Activated effector memory CD4-positive, alpha-beta T cell treated with anti-CD3 and anti-CD28 coated beads, Interleukin-2, amount 50 U/mL, for 16 hours (primary cell): Measurements from ENCODE around the gene AP1M1.

Experiments used
- DNase-seq: peaks from one replicate; pipeline ENCODE4 v3.0.0-alpha.2; 2020

Gene AP1M1

DNA sequence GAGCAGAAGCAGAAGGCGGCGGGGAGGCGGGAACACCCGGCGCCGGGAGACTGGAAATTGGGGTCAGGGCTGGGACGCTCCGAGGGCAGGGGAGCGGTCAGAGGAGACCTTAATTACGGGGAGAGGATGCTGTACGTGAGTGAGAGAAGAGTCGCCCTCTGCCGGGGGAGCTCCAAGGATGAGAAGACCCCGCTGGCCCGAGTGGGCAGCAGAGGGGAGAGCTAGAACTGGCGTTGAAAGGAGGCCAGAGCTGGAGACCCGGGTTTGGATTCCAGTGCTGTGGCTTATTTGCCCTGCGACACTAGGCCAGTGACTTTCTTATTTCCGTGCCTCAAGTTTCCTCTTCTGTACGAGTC lies 12.0 kb upstream of the AP1M1 start:
- peak; percentile 83 for DNase-seq

DNA sequence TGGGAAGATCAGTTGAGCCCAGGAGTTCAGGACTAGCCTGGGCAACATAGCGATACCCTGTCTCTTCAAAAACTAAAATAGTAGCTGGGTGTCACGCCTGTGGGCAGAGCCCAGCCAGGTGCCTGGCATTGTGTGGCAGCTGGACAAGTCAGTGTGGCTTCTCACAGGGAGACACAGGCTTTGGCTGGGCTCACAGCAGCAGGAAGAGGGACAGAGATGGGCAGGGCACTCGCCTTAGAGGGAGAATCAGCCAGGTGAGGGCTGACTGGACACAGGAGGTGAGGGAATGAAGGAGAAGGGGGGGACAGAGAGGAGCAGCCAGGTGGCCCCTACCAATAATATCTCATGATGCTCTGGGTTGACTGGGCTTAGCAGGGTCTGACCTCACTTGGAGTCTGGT lies 9.2 kb upstream of the AP1M1 start:
- DNase-seq = no peak

DNA sequence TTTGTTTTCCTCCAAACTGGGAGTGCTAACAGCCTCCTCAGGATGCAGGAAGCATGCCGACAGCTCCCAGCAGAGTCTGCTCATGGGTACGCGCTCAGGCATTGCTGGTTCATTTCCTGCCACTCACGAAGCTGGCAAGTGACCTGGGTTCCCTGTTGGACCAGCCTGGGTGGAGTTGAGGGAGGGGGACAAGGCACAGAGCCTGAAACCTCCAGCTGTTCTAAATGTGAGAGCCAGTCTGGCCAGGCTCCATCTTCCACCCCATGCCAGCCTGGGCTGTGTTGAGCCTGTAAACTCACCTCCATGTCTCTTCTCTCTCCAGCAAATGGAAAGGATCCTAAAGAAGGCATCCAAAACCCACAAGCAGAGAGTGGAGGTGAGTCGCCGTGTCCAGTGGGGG lies 7.5 kb upstream of the AP1M1 start:
- no peak for DNase-seq

DNA sequence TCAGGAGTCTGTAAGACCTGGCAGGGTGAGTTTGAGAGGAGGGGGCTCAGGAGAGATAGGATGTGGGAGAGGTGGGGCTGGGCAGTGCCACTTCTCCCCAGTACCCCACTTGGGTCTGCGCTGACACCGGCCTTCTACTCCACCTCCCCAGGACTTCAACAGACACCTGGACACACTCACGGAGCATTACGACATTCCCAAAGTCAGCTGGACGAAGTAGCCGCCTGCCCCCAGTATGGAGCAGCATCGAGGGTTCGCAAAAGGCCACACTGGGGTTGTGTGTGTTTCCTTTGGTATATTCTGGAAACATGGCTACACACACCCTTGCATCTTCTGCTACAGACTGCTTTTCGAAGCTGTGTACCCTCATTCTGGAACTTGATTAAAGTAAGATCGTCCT lies 7.0 kb upstream of the AP1M1 start:
- DNase-seq = no peak

DNA sequence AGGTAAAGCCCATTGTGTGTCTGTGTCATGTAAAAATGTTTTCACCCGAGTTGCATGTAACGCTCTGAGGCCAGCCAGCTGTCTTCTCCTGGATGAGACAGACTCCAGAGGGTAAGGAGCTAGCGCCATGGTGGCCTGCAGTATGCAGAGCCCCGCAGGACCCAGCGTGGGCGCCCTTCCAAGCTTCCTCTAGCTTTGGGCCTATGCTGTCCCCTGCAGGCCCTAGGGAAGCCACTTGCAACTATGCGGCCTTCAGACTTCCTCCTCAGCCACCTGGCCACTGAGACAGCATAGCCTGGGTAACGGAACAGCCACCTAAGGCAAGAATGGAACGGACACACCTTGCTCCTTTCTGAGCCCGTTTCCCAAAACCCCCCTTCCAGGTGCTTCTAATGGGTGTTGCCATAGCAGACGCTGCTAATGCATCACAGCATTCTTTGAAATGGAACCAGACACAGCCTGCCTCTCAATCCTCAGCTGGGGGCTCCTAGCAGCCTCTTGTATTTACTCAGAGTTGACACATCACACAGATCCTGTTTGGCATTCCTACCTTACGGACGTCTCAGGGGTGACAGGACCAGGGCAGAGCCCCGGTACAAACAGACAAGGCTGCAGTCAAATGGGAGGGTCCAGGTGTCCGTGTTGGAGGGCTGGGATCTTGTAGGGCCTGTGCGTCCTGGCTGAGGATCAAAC lies 6.3 kb upstream of the AP1M1 start:
- DNase-seq = no peak

DNA sequence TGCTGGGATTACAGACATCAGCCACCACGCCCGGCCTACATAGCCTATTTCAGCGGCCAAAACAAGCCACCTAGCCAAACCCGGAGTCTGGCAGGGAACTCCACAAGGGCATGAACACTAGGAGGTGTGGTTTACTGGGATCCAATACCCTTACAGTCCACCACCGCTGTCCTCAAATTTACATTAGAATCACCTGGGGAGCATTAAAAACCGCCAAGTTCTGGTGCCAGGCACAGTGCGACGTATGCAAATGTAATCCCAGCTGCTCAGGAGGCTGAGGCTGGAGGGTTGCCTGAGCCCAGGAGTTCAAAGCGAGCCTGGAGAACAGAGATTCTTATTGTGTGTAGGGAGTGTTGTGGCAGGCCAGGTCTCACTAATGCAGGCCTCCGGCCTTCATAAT lies 4.2 kb upstream of the AP1M1 start:
- DNase-seq = no peak

DNA sequence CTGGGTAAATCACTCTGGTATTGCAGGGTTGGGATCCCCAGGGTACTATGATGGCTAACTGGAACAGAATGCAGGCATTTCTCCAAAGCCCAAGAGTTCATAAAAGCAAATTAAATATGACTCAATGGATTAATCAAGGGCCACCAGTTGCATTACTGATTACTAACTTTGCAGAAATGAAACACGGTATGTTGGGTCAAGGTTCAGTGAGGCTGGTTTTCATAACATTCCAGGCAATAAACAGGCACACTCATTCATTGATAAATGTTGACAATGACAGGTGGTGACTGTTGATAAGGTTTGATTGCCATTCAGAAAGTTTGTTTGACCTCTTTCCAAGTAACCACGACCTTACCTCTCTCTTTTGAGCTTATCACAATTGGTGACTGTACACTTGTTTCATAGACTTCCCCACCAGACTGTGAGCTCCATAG lies 506 bp upstream of the AP1M1 start:
- DNase-seq = no peak

DNA sequence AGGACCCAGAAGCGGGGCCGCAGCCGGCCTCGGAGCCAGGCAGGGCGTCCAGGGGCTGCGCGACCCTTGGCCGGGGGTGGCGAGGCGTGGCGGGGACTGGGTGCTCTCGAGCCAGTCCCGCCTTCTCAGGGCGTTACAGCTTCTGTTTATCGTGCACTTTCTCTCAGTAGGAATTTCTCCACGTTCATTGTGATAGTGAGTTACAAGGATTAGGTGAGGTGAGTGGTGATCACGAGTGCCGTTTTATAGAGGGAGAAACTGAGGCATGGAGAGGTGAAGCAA lies 600 bp downstream of the AP1M1 start:
- DNase-seq = no peak

DNA sequence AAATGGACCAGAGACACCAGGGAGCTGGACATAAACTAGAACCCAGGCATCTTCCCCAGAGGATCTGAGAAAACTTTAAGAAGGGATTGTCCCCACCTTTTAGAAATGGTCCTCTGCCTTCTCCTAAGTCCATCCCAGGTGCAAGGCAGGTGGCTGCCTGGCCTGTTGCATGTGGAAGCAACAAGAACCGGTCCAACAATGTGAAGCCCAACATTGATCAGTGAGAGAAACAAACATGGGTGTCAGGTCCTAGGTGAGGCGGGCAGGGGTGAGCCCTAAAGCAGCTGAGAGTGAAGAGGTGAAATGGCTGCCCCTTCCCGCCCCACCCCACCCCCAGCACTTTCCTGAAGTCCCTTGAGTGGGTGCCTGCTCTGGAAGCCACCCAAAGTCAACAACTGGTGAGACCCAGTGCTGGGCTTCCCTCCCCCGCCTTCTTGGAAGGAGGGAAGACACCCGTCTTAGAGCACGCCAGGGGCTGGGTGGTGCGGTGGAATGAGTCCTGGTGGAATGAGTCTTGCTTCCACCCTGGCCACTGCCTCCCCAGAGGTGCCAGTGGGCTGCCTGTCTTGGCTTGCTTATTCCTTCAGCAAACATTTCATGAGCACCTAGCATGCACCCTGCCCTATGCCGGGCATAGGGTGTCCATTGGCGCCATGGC lies 1.7 kb downstream of the AP1M1 start:
- DNase-seq = peak; percentile 58

DNA sequence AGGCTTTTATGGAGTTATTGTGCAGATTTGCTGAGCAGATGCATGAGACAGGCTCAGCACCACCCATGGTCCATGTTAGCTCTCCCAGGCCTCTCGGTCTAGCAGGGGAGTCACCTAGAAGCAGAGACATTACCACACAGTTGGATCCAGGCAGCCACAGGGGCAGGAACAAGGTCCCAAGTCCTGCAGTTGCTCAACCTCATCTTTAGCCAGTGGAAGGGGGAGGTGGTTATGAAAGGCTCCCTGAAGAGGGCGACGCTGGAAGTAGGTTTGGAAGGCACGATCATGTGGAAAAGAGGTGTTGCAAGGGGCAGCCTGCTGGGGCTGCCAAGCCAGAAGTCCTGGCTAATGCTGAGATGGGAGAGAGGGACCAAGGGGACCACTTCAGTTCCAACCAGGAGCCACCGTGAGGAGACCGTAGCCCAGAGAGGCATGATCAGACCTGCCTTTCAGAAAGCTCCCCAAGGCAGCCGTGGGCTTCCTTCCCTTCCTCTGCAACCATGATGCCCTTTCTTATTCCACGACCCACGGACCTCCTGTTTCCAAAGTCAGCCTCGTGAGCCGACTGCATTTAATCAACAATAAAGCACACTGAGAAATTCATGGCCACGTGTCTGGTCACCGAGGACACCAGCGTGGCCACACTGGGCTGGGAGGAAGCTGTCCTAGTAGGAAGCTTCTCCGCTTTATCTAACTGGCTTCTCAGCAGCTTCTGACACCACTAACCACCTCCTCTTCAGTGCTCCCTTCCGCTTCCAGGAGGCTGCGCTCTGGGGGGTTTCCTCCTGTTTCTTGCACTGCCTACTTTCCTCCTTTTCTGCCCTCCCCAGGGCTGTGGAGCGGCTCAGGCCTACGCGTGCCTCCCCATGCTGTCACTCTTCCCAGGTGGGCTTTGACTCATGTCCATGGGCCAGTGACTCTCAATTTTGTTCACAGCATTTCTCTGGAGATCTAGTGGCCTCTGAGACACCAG lies 2.6 kb downstream of the AP1M1 start:
- DNase-seq = peak; percentile 54

DNA sequence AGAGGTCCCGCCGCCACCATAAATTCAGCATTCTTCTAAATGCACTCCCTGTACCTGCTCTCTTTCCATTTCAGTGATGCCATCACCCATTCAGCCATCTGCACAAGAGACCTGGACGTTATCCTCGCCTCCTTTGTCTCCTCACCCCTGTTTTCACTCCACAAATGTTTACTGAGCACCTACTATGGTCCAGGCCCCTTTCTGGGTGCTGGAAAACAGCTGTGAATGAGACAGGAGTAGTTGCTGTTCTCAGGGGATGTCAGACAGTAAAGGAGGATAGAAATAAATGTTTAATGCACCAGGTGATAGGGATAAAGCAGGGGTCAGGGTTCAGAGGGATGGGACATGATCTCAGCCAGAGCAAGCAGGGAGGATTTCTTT lies 3.3 kb downstream of the AP1M1 start:
- DNase-seq = no peak

DNA sequence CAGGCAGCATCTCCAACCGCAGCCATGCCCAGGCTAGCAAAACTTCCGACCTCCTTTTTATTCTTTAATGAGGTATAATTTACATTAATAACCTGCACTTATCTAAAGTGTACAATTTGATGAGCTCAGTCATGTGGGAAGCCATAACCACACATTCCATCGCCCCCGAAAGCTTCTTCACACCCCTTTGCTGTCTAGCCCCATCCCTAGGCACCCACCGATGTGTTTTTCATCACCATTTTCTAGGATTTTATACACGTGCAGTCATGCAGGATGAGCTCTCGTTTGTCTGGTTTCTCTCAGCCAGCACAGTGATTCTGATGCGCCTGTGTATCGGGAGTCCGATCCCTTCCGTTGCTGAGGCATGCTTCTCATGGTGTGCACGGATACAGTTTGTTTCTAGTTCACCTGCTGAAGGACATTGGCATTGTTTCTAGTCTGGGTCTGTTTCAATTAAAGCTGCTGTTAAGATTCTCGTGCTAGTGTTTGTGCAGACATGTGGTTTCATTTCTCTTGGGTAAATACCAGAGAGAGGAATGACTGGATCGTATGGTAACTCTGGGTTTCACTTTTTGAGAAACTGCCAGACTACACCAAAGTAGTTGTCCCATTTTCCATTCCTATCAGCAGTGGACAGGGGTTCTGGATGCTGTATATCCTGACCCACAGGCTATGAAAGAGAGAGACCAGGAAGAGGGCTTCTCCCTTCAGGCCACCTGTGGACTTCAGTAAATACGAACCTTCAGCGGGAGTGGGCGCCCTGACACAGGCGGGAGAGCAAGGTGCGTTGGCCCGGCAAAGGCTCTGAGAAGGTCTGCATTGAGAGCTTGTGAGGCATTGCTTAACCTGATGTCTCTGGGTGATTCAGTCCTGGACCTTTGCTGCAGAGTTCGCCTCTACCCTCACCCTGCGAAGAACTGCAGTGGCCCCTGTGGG lies 4.9 kb downstream of the AP1M1 start:
- DNase-seq = no peak

DNA sequence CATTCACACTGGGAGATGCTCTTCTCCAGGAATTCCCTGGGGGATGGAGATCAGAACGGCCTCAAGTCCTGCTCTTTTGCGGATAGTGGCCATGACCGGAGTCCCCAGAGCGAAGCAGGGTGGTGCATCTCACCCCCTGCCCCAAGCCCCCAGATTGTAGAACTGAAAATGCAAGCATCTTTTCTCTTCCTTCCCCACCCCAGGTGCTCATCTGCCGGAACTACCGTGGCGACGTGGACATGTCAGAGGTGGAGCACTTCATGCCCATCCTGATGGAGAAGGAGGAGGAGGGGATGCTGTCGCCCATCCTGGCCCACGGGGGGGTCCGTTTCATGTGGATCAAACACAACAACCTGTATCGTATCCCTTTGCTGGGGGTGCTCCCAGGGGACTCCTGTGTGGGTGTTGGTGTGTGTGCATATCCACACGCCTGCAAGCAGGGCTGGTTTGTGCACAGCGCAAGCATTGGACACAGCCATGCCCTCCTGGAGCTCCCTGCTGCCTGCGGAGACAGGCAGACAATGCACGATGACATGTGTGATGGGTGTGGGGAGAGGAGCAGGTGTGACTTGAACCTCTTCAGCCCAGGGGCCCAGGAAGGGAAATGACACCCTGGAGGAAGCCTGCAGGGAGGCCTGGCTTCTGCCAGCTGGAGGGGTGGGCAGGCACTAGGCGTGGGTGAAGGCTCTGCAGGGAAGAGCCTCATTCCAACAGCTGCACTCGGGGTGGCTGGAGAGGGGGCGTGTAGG lies 5.7 kb downstream of the AP1M1 start:
- DNase-seq = peak; percentile 48

DNA sequence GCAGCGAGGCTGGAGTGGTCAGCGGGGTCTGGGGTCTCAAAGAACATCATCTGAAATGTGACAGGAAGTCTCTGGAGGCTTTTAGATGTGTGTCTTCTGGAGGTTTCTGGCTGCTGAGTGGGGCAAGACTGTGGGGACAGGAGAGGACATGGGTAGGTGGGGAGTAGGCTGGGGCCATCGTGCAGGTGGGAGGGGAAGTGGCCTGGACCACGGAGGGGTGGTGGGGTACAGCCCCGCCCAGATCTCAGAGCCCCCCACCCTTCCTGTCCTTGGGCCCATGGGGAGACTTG lies 6.2 kb downstream of the AP1M1 start:
- DNase-seq = no peak

DNA sequence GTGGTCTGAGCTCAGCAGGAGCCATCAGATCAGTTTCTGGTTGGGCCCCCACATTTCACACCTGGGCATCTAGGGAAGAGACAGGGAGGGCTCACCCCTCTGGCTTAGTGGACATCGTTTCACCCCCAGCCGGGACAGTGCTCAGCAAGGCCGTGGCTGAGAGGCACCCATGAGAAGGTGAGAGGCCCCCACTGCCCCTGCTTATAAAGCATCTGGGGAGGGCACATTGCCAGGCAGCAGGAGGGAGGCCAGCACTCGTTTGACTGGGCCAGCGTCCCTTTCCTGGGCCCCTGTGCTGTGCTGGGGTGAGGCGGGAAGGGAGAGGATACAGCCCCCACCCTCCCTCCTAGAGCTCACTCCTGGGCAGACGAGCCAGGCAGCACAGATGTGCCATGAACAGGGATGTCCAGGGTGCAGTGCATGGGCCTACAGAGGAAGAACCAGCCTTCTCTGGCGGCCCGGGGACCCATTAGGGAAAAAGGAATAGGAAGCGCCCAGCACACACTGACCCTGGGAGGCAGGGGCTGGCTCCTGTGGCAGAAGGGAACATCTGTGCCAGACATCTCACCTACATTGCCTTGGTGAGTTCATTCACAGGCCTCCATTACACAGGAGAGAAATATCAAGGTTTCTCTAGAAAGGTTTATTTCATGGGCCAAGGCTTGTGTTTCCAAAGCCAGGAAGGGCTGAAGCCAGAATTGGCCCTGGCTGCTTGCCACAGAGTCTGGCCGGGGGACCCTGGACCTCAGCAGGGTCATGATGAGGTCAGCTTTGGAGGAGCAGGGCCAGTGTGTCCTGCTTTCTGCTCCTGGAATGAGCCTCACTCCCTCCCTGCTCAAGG lies 7.7 kb downstream of the AP1M1 start:
- peak; percentile 42 for DNase-seq

DNA sequence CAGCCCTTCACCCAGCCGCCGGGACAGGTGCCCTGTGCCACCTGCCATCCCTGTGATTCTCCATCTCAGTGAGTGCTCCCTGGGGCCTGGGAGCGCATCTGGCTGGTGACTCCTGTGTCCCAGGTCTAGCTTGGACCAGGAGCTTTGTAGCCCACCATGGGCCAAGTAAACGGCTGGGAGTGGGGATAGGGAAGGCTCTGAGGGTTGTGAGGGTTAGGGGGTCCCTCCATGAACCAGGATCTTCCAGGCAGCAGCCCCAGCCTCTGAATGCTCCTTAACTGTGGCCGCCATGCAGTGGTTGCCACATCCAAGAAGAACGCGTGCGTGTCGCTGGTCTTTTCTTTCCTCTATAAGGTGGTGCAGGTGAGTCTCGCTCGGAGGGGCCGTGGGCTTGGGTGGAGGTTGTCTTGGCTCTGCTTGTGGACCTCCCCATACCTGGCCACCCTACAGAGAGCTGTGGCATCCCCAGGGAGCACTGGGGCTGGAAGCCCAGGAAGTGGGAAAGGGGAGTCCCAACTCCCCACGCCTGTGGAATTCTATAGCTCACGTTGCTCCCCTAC lies 8.4 kb downstream of the AP1M1 start:
- peak; percentile 57 for DNase-seq

DNA sequence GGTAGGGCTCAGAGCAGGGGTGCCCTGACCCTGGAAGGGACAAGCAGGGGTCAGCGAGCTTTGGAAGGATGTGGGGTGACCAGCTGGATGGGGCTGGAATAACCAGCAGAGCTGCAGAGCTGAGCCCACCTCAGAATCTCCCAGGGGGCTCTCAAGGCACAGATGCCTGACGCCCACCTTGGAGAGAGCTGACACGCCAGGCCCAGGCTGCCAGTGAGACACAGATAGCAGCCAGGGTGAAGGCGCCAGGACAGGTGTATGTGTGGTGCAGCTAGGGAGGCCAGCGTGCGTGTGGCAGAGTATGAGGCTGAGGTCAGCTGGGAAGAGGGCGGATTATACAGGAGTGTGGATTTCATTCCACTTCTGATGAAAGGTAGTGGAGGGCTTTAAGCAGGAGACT lies 8.9 kb downstream of the AP1M1 start:
- DNase-seq = peak; percentile 45

DNA sequence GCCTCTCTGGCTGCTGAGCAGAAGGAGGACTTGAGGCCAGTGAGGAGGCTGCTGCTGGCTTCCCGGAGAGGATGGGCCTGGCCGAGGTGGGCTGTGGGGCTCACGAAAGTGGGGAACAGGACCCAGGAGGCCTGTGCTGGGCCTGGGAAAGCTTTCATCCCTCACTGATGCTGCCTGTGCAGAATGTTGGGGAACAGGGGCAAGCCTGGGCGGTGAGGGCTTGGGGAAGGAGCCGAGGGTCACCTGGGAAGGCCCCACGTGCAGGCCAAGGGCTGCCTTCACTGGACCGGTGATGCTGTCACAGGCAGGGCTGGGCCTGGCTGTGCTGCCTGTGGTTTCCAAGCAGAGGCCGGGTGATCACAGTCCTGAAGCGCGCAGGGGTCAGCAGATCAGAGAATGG lies 9.4 kb downstream of the AP1M1 start:
- DNase-seq = peak; percentile 57

DNA sequence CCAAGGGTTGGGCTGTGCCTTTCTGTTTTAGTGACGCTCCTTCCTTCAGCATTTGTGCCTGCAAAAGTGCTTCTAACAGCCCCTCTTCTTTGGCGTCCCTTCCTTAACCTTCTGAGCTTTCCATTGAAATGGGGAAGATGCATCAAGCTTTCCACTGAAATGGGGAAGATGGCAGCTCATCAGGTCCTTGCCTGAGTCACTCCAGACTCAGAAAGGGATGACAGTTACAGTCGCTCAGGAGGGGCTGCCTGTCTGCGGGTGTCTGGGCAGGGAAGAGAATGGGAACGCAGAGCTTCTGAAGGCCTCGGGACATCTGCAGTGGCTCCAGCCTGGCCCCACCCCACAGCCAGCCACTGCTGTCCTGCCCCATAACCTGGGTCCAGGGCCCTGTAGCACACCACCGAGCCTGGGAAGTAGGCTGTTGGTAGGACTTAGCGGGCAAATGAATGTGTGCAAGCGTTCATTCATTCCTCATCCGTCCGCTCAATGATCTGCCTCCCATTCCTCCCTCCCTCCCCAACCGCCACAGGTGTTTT lies 9.8 kb downstream of the AP1M1 start:
- DNase-seq = peak; percentile 58

DNA sequence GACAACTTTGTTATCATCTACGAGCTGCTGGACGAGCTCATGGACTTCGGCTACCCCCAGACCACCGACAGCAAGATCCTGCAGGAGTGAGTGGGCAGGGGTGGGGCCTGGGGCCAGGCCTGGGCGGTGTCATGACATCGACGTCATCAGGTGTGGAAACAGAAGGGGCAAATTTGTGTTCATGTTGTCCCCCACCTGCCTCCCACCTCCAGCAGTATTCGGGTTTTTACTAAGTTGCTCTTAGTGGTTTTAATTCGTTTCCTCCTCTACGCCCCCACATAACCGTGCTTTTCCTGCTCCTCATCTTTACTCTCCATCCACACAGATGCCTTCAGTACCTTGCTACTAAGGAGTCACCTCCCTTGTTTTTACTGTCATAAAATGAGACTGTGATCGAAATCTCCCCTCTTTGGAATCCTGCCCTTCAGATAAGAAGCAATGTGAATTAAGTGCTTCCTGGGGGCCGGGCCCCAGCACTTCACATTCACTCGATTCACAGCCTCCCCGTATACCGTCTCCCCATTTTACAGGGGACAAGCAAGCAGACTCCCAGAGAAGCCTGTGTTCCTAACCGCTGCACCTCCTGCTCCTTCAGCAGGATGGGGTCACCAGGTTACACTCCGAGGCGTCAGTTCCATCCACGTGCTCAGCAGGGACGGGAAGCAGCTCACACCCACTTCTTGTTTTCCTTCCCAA lies 10.5 kb downstream of the AP1M1 start:
- DNase-seq = peak; percentile 63
